Panc1 (cell line): ENCODE measurements around the gene EFNA5.

Experiments used
- CTCF ChIP-seq: fragments of 450-650 bp; IDR thresholded peaks from 2 replicates; pipeline ENCODE4 v1.5.1; 2017; ENCODE audit warnings: mild to moderate bottlenecking
- POLR2AphosphoS5 ChIP-seq: IDR thresholded peaks from 2 replicates; pipeline ENCODE4 v1.6.1; 2012; ENCODE audit warnings: mild to moderate bottlenecking, low read depth, low read length, moderate library complexity
- SIN3A ChIP-seq: IDR thresholded peaks from 2 replicates; pipeline ENCODE4 v1.6.1; 2012; ENCODE audit warnings: low read depth, mild to moderate bottlenecking, low read length, moderate library complexity, borderline replicate concordance; ENCODE audit not compliant: insufficient read depth

GRCh38 chr5:107381189-107381856 is 289.4 kb downstream of the EFNA5 start:
- TF ChIP-seq CTCF (no peak), SIN3A (no peak), POLR2AphosphoS5 (no peak)
